B cell (primary cell): ENCODE data around the gene IRX3.

Experiments used
- CTCF ChIP-seq: fragments of 200-600 bp; IDR thresholded peaks from one replicate; pipeline ENCODE4 v1.8.0; 2022; ENCODE audit warnings: antibody characterized with exemption, mild to moderate bottlenecking
- EZH2 ChIP-seq: IDR thresholded peaks from 2 replicates; pipeline ENCODE4 v1.6.1; 2012; ENCODE audit warnings: borderline replicate concordance, low read depth, mild to moderate bottlenecking, moderate library complexity, low read length; ENCODE audit not compliant: insufficient read depth, poor library complexity, severe bottlenecking

- TF ChIP-seq CTCF (no peak), EZH2 (no peak)
Observed at GRCh38 chr16:54284931-54285413, 1.6 kb downstream of the IRX3 start.
